ENCODE data around the gene PRR11.

DNA sequence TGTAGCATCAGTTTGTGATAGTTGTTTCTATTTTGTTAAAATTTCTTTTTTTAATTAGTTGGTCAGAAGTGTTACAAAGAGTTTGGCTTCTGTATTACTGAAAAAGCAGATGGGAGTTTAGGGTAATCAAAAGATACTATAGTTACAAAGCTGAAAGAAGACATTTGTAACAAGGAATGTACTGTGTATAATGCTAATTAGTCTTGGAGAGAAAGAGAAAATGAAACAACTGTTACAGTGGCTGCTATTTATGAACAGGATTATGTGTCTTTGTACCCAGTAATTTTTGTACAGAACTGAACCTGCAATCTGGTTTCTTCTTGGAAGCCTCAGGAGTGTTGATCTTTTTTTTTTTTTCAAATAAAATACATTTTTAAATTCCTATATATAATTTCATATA is 79.1 kb downstream of the PRR11 start:
- TF ChIP-seq GATA2 (IDR thresholded peaks at IDR 0.05; ENCODE audit: low read depth, low read length) (no peak), GATA3 (IDR thresholded peaks at IDR 0.05; ENCODE audit: low read depth, low read length) (no peak)
